PFSK-1 (cell line): ENCODE results near the gene BUB1B.

Source experiments
- FOXP2 ChIP-seq: optimal IDR thresholded peaks from 2 replicates; pipeline ENCODE3; 2011; ENCODE audit warnings: borderline replicate concordance, control low read depth, inconsistent platforms; ENCODE audit not compliant: insufficient read depth; ENCODE audit errors: extremely low read length, extremely low read depth
- POLR2AphosphoS5 ChIP-seq: IDR thresholded peaks from 2 replicates; pipeline ENCODE4 v1.6.1; 2012; ENCODE audit warnings: low read depth, mild to moderate bottlenecking, control low read depth, low read length, moderate library complexity
- REST ChIP-seq, 2 experiments: IDR thresholded peaks; 2 replicates each; pipeline versions ENCODE4 v1.6.1 to v1.8.0; 2011 to 2012; ENCODE audit warnings: low read depth in 2 of 2, low read length in 2 of 2, control low read depth in 1 of 2, inconsistent platforms in 1 of 2, mild to moderate bottlenecking in 1 of 2, moderate library complexity in 1 of 2; ENCODE audit not compliant: insufficient read depth in 1 of 2
- SIN3A ChIP-seq: IDR thresholded peaks from 2 replicates; pipeline ENCODE4 v1.6.1; 2012; ENCODE audit warnings: mild to moderate bottlenecking, low read length, moderate library complexity, borderline replicate concordance; ENCODE audit not compliant: insufficient read depth
- TAF1 ChIP-seq: IDR thresholded peaks from 2 replicates; pipeline ENCODE4 v1.6.1; 2012; ENCODE audit warnings: low read length, control low read depth, borderline replicate concordance; ENCODE audit not compliant: insufficient read depth

- no peak for TF ChIP-seq TAF1
- no peak for TF ChIP-seq POLR2AphosphoS5
- no peak for TF ChIP-seq REST (IDR thresholded peaks at IDR 0.05; ENCODE audit: insufficient read depth in 1 of 2, low read depth in 2 of 2, low read length in 2 of 2)
- no peak for TF ChIP-seq SIN3A
- no peak for TF ChIP-seq FOXP2
Observed at GRCh38 chr15:40183636-40184463, 23.0 kb downstream of the BUB1B start.
